ENCODE measurements around the gene ARID1B.

DNA sequence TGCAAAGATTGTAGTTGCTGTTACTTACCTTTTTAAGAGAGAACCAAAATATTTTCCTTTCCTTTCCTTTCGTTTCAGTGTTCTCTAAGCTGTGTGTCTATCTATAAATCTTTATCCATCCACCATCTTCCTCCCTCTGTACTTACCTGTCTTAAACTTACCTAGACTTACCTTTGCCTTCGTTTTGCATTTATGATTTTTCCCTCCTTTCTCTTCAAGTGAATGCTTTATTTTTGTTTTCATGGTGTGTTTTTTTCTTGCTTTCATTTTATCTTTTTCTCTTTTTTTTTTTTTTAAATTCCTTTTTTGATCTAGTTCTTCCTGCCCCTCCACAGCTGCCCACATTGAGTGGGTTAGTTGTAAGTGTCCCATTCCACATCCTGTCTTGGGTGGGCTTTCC is 26.2 kb downstream of the ARID1B start:
- TF ChIP-seq, protein P1, sequence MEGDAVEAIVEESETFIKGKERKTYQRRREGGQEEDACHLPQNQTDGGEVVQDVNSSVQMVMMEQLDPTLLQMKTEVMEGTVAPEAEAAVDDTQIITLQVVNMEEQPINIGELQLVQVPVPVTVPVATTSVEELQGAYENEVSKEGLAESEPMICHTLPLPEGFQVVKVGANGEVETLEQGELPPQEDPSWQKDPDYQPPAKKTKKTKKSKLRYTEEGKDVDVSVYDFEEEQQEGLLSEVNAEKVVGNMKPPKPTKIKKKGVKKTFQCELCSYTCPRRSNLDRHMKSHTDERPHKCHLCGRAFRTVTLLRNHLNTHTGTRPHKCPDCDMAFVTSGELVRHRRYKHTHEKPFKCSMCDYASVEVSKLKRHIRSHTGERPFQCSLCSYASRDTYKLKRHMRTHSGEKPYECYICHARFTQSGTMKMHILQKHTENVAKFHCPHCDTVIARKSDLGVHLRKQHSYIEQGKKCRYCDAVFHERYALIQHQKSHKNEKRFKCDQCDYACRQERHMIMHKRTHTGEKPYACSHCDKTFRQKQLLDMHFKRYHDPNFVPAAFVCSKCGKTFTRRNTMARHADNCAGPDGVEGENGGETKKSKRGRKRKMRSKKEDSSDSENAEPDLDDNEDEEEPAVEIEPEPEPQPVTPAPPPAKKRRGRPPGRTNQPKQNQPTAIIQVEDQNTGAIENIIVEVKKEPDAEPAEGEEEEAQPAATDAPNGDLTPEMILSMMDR (conservative IDR thresholded peaks at IDR 0.05; ENCODE audit: low read depth, low read length), result no peak
- no peak for TF ChIP-seq BHLHE40 (IDR thresholded peaks at IDR 0.05; ENCODE audit: low read depth, low read length)
- TF ChIP-seq CEBPB (IDR thresholded peaks at IDR 0.05; ENCODE audit: low read depth, low read length), result no peak
- TF ChIP-seq RFX5 (IDR thresholded peaks at IDR 0.05; ENCODE audit: low read depth, low read length), result no peak
- TF ChIP-seq SMC3 (IDR thresholded peaks at IDR 0.05; ENCODE audit: low read depth, low read length), result no peak
- TF ChIP-seq MXI1 (IDR thresholded peaks at IDR 0.05; ENCODE audit: borderline replicate concordance, low read depth, low read length), result no peak
- TF ChIP-seq ELK1 (IDR thresholded peaks at IDR 0.05; ENCODE audit: borderline replicate concordance, low read depth, low read length), result no peak
- TF ChIP-seq FOS (IDR thresholded peaks at IDR 0.05; ENCODE audit: low read depth, low read length), result no peak
- TF ChIP-seq RAD21 (IDR thresholded peaks at IDR 0.05; ENCODE audit: low read length), result no peak
- no peak for TF ChIP-seq MAFK (IDR thresholded peaks at IDR 0.05; ENCODE audit: low read depth, low read length)
- no peak for TF ChIP-seq MAZ (IDR thresholded peaks at IDR 0.05; ENCODE audit: borderline replicate concordance, low read depth, low read length)
- TF ChIP-seq POLR2A (IDR thresholded peaks at IDR 0.05; ENCODE audit: low read depth, low read length), result no peak
- TF ChIP-seq RCOR1 (IDR thresholded peaks at IDR 0.05; ENCODE audit: insufficient replicate concordance, low read length), result no peak

Measured in IMR-90 (cell line).